NCI-H2029 treated with DMSO at 0.1 percent for 48 hours (cell line): ENCODE measurements around the gene ABCD1.
"Not testable (repeated sequence)": the region's sequence is repeated elsewhere in the genome, so short reads cannot be mapped to it uniquely, and the experiment has no call there.

Experiments used
- DNase-seq: peaks from one replicate; lab custom pipeline; 2025; lab: John Stamatoyannopoulos, UW

The ABCD1 gene

DNA sequence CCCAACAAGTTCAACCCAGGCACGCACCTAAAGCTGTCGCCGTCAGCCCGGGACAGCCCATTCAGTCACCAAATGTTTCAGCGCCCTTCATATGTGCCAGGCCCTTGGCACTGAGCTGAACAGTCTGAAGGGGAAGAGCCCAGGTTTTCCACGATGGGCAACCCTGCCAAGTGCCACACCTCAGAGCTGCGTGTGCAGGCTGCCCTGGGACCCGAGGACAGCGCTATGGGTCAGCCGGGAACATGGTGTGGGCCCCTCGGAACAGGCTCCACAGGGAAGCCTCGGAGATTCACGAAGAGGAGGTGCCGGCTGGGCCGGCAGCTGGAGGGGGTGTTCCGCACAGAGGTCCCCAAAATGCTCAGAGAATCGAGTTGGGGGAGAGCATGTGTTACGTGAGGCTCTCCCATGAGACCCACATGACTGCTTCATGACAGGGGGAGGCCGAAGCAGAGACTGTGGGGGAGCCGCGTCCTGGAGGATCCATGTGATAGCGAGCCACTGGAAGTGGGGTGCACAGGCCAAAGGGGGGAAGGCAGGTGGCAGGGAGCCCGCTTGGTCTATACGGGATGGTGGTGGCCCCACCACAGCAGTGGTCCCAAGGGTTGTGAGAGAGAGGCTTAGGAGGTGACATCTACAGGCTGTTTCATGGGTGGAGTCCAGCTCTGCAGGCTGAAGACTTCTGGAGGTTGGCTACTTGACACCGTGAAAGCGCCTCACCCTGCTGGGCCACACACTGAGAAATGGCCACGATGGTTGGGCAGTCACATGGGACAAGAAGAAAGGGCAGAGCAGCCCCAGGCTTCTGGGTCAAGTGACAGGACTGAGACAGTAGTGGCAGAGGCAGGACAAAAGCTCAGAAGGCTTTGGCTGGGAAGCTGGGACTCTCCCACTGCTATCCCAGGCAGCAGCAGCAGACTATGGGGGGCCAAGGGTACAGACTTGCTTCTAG, 14.7 kb upstream of the ABCD1 start:
- DNase-seq, result no peak

DNA sequence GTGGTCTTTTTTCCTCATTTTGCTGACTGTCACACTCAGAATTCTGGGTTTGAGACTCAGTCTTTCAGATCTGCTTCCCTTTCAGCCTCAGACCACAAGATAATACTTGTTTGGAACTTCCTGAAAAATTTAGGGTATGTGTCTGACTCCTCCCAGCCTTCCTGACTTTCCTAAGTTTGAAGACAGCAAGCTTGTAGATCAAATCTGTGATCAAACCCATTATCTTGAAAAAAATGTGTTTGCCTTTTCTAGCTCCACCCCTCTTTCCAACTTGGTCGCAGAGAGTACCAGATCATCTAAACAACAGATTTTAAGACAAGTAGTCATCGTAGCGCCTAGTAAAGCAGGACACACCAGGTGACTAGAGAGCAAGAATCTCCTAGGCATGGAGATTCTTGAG, 10.4 kb upstream of the ABCD1 start:
- DNase-seq, result no peak

GRCh38 chrX:153717445-153717844, 7.2 kb upstream of the ABCD1 start:
- no peak for DNase-seq

GRCh38 chrX:153719238-153719637, 5.4 kb upstream of the ABCD1 start:
- DNase-seq, result no peak

- no peak for DNase-seq
Measured at GRCh38 chrX:153719701-153720100, 5.0 kb upstream of the ABCD1 start.

DNA sequence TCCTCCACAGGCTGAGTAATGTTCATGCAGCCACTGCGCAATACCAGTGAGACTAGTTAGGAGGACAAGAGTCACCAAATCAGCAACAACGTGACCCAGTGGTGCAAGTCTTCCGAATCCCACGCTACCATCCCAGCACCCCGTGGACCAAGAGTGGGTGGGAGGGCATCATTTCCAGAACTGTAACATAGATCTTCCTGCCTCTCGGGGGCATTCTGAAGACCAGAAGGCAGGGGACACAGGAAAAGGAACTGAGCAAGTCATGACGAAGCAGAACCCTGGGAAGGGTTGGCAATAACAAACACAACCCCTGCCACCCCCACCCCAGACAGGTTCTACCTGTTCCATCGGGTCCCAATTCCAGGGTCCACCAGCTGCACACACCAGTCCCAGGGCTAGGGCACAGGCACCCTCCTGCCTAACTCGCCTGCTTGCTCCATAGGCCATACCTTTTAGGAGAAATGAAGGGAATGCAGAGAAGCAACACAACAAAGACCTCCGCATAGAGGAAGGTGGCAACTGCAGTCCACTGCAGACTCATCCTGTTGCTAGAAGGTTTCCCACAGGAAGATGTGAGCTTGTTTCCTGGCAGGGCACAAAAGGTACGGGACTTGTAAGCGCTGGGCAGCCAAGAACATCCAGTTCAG, 1.8 kb upstream of the ABCD1 start:
- no peak for DNase-seq

- no peak for DNase-seq
Measured at GRCh38 chrX:153723351-153724251, 1.1 kb upstream of the ABCD1 start.

DNA sequence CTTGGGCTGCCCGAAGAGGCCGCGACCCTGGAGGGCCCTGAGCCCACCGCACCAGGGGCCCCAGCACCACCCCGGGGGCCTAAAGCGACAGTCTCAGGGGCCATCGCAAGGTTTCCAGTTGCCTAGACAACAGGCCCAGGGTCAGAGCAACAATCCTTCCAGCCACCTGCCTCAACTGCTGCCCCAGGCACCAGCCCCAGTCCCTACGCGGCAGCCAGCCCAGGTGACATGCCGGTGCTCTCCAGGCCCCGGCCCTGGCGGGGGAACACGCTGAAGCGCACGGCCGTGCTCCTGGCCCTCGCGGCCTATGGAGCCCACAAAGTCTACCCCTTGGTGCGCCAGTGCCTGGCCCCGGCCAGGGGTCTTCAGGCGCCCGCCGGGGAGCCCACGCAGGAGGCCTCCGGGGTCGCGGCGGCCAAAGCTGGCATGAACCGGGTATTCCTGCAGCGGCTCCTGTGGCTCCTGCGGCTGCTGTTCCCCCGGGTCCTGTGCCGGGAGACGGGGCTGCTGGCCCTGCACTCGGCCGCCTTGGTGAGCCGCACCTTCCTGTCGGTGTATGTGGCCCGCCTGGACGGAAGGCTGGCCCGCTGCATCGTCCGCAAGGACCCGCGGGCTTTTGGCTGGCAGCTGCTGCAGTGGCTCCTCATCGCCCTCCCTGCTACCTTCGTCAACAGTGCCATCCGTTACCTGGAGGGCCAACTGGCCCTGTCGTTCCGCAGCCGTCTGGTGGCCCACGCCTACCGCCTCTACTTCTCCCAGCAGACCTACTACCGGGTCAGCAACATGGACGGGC, 579 bp downstream of the ABCD1 start:
- no peak for DNase-seq

DNA sequence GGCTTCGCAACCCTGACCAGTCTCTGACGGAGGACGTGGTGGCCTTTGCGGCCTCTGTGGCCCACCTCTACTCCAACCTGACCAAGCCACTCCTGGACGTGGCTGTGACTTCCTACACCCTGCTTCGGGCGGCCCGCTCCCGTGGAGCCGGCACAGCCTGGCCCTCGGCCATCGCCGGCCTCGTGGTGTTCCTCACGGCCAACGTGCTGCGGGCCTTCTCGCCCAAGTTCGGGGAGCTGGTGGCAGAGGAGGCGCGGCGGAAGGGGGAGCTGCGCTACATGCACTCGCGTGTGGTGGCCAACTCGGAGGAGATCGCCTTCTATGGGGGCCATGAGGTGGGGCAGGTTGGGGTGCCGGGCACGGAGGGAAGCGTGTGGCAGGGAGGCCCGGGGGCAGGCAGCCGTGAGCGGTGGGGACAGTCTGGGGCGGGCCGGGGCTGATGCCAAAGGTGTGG, 1.2 kb downstream of the ABCD1 start:
- DNase-seq, result no peak

DNA sequence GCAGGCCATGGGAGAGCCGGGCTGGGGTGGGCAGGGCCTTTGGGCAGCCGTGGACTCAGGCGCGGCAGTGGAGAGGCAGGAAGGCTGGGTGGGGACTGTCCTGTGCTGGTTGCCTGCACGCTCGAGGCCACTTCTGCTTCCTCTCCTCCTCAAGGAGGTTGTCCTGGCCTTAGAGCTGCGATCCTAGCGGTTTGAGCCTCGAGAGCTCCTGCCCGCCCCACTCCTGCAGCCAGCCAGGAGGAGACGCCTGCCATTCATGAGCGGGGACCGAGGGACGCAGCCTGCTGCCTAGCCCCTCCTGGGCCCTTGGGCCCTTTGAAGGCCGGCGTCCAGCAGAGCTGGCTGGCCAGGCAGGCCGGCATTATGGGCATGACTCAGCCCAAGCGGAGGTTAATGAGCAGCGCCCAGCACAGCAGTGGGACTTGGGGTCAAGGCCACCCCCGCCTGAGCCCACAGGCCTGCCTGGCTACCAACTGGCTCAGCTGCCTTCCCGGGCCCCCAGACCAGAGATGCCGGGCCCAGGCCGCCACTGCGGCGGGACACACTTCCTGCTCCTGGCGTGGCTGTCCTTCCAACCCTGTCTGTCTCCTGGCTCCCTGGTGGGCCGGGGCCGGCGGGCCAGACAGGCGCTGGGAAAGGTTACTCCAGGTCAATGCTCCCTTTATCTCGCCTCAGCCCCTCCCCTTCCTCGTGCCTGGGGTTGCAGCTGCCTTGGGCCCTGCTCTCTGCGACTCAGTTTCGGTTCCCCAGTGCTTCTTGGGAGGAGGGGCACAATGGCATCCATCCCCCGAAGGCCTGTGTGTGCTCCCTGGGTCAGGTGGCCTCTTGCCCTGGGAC, 1.8 kb downstream of the ABCD1 start:
- DNase-seq, result no peak

- DNase-seq, result no peak
Measured at GRCh38 chrX:153727123-153727931, 2.7 kb downstream of the ABCD1 start.

GRCh38 chrX:153728095-153728494, 3.4 kb downstream of the ABCD1 start:
- no peak for DNase-seq

- no peak for DNase-seq
Measured at GRCh38 chrX:153728951-153729631, 4.4 kb downstream of the ABCD1 start.

- not testable (repeated sequence) for DNase-seq
Measured at GRCh38 chrX:153730115-153730514, 5.5 kb downstream of the ABCD1 start.

DNA sequence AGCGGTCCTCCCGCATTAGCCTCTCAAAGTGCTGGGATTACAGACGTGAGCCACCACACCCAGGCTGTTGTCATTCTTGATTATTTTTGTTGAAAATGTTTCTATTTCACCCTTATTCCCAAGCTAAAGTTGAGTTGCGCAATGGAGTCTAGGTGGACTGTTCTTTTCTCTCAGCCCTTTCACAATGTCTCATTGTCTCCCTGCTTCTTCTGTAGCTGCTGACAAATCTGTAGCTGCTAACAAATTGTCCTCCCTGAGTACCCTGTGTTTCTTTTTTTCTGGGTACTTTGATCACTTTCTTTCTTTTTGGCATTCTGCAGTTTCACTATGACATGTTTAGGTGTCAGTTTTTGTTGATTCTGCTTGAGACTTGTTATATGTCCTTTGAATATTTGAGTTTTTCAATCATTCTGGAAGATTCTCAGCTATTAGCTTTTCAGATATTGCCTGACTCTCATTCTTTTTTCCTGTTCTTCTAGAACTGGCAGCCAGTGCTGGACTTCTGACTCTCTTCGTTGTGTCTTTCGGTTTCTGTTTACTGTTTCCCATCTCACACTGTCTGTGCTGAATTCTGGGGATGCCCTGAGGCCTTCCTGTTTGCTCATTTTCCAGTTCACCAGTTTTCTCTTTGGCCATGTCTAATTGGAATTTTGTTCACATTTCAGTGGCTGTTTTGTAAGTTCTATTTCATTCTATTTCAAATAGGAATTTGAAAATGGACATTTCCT, 6.6 kb downstream of the ABCD1 start:
- DNase-seq, result no peak

- DNase-seq, result no peak
Measured at GRCh38 chrX:153731845-153732215, 7.2 kb downstream of the ABCD1 start.

- no peak for DNase-seq
Measured at GRCh38 chrX:153732401-153732800, 7.7 kb downstream of the ABCD1 start.

DNA sequence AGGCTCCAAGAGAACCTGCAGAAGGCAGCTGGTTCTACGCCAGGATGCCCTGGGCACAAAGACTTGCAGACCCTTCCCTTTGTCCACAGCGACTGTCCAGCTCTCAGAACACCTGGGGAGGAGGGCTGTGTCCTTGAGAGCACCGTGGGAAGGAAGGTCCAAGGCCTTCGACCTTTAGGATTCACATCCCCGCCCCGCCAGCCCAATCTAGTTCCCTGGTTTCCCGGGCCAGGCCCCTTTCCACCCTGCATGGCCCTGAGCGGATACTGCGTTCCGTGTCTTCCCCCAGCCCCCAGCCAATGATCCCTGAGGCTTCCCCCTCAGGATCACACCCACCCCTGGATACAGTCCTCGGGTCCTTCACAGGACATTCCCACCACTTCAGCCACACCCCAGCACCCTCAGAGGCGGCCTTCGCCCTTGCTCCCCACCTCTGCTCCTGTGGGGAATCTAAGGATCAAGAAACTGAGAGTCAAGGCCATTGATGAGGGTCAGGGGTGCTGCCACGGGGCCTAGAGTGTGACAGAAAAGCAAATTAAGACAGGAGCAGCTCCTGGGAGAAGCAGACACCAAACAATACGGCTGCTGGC, 9.1 kb downstream of the ABCD1 start:
- DNase-seq, result no peak
